RKO (cell line): ENCODE measurements around the gene PHLPP1.

ENCODE experiments used
- DNase-seq: peaks from one replicate; pipeline ENCODE4 v3.0.0-alpha.2; 2016; ENCODE audit warnings: low spot score

Gene PHLPP1

DNA sequence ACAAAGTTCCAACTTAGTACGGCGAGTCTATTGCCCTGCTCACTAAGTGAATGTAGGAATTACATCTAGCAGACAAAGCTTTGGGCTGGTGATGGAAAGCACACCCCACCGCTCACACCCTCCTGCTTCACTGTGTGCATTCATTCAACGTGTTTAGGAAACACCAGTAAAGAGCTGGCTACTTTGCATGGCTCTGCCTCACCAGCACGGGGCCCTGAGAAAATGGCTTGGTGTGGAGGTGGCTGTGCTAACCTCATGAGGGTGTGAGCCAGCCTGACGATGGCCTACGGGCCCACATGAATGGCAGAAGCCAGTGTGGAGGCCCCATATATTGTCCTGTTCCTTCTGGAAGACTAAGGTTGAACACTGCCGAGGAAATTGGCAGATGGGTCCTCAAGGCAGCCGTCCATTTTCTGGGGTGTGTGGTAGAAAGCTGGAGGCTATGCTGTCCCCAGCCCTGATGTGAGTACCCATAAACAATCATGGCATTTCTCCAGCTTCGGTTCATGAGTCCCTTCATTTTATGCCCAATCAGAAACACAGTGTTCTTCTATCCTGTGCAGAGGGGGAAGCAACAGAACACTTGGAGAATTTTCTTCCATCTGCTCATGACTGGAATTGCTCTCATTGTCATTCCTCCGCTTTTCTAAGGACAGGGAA lies 269.4 kb downstream of the PHLPP1 start:
- no peak for DNase-seq

DNA sequence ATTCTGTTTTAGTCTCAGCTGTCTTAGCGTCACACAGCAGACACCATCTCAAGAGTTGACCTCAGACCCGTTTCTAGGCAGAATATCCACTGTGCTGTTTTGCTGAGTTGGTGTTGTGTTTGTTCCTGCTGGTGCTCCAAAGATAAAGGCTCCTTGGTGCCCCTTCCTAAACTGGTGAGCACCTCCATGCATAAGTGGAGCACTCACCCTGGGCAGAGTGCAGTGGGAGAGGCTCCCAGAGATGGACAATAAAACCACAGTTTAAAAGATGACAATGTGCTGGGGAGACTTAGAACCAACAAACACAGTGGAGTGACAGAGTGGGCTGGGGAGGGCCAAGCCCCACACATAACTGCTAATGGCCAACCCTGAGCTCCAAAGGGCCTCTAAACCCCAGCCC lies 271.1 kb downstream of the PHLPP1 start:
- DNase-seq, result no peak

DNA sequence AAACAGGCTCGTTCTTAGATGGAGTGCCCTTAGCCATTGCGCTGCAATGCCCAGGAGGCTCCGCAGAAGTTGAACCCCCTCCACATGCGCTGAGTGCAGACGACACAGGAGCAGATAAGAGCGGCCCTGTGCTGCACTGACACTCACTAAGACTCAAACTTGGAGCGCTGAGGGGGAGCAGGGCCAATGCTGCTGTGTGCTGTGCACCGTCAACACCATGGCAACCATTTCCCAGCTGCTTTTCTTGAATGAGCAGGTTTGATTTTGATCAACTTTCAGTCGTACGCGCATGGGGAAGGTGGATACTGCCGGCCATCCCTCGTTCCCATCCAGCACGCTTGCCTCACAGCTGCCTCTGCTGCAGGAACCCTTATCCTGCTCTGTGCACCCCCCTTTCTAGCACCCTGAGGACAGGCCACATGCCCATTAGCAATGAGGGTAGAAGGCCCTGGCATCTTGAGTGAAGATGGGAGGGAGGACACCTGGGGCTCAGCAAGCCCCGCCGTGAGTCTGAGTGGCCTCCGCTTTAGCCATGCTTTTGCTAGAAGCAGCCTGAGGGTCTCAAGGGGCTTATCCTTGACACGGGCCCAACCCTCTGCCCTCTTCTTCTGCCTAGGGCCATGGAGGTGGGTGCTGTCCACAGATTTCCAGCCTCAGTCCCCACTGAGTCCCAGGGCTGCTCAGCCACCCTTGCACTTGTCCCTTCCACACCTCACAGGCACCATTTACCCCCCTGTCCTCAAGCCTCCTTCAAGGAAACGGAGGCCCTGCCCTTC lies 271.9 kb downstream of the PHLPP1 start:
- DNase-seq, result no peak

DNA sequence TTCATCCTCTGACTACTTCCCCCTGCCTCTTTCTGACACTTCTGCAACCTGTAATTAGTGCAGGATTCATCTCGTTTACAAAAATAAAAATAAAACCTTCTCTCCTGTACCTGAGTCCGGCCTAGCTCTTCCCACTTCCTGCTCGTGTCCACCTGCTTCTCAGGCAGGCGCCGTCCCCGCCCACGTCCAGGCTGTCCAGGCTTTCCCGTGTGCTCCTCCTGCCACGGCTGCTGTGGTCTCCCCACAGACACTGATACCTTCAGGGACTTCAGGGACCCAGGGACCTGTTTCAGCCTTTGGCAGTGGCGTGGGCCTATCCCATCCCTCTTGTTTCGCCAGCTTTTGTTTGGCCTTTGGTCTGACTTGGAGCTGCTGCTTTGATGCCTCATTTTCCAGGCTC lies 272.5 kb downstream of the PHLPP1 start:
- DNase-seq, result no peak

DNA sequence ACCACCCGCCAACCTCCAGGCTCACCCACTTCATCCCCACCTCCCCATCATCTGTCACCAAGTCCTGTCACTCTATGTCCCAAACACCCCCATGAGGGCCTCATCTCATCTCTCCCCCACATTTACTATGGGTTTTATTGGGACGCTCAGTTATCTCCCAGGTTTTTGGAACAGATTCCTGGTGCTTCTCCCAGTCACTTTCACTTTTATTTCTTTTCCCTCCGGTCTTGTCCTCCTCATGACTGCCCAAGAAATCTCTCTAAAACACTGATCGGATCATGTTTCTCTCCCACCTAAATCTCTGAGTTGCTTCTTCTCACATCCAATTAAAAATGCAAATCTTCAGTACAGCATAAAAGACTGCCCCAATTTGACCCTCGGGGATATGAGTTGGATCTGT lies 273.1 kb downstream of the PHLPP1 start:
- no peak for DNase-seq

DNA sequence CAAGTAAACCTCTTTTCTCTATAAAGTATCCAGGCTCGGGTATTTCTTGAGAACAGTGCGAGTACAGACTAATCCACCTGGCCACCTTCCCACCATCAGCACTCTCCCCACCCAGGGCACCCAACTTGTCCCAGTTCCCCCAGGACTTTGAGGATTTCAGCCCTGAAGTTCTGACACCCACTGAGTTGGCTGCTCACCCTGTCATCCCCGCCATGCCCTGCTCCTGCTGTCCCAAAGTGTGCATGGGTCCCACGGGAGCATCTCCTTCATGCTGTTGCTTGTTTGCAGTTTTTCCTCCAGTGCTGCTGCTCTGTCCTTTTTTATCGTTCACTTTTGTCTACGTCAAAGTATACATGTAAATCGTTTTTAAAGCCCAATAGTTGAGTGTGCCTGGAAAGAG lies 273.9 kb downstream of the PHLPP1 start:
- DNase-seq, result no peak

DNA sequence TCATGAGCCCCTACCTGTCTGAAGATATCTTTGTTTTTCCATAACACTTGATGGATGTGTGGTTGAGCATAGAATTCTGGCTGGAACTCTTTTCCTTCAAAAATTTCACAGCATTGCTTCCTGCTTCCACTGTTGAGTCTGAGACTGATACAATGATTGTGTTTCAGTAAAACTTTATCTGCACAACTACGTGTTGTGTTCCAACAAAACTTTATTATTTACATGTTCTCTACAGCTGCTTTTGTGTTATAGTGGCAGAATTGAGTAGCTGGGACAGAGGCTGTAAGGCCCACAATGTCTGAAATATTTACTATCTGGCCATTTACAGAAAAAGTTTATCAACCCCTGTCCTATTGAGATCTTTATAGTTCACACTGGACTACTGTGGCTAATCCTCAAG lies 275.3 kb downstream of the PHLPP1 start:
- no peak for DNase-seq

DNA sequence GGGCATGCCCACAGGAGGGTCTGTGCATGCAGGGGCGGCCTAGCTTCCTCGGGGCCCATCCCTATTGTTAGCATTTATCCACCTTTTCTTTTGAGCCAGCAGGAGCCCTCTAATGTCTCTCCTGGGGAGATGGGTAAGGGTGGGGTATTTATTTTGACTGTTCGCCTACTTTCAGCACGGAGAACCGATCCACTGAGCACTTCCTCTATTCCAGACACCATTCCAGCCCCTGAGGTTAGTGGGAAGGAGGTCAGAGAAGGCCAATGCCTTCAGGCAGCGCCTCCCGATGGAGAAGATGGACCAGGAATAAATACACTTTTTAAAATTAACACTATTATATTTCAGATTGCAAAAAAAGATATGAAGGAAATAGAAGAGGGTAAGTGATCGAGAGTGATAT lies 276.0 kb downstream of the PHLPP1 start:
- DNase-seq, result no peak

DNA sequence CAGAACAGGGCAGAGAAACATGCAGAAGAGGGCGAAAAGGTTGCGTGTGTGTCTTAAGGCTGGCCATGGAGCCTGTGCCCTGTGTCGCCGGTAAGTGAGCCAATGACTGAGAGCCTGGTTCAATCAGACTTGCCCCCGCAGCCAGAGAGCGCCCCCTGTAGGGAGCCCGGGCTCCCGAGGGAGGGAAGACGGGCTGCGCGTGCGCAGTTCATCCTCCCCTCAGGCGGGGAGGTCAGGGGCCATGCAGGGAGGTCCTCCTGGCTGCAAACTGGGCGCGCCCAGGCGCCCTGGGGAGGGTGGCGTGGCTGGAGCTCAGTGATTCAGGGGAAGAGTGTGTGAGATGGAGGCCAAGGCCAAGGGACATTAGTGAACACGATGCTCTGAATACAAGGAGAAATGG lies 276.6 kb downstream of the PHLPP1 start:
- DNase-seq, result no peak

DNA sequence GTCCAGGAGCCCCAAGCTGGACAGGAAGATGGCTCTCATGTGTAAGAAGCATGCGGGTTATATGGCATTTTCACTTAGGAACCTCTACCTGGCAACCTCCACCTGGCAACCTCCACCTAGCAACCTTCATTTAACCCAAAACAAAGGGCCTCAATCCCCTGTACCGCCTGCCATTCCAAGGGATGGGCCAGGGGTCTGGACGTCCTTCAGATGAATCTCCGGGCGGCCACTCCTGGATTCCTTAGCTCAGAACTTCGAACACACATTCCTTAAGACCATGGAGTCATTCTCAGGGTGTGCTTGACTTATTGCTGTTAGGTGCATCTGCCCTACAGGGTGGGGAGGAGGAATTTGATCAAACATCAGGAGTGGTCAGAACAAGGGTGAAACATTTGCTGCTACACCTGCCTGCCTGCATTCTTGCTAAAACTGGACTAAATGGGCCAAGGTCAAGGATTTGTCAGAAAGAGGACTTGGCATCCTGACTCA lies 277.6 kb downstream of the PHLPP1 start:
- no peak for DNase-seq

DNA sequence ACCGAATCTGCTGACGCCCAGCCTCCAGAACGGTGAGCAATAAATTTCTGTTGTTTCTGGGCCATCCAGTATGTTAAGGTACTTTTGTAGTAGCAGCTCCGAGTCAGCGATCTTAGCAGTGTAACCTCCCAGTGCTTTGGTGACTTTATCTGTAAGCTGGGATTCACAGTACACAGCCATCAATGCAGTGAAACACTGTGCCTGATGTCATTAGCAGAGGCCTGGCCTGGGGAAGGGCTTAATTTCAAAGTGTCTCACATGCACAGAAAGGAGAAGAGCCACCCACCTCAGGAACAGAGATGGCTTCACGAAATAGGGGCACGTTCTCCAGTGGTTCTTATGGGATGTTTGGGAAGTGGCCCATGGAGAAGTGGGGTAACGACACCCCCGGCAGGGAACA lies 281.2 kb downstream of the PHLPP1 start:
- no peak for DNase-seq

DNA sequence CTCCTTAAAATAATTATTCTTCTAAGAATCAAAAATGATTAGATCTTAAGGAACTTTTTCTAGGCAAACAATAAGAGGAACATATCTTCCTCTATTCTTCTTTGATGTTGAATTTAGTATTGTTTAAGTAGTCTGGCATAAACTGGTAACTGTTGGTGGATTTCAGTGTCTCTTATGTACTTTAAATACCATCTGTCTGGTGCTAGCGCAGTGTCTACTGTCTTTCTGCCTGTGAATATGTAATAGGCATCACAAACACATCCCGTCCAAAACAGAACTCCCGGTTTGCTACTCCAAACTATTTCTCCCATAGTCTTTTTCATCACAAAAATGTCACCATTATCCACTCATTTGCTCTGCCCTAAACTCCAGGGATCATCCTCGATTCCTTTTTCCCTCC lies 281.7 kb downstream of the PHLPP1 start:
- no peak for DNase-seq

DNA sequence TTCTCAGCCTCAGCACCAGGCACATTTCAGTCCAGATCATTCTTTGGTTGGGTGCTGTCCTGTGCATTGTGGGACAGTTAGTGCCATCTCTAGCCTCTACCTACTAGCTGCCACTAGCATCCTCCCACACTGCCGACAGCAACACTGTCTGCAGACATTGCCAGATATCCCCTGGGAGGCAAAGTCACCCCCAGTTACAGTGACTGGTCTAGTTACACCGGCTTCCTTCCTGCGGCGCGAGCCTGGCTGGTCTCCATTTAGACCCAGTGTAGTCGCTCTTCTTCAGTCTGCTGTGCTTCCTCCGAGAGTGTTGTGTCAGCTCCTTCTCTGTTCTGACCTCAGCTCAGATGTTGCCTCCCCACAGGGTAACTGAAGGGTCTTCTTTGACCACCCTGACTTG lies 283.1 kb downstream of the PHLPP1 start:
- no peak for DNase-seq

DNA sequence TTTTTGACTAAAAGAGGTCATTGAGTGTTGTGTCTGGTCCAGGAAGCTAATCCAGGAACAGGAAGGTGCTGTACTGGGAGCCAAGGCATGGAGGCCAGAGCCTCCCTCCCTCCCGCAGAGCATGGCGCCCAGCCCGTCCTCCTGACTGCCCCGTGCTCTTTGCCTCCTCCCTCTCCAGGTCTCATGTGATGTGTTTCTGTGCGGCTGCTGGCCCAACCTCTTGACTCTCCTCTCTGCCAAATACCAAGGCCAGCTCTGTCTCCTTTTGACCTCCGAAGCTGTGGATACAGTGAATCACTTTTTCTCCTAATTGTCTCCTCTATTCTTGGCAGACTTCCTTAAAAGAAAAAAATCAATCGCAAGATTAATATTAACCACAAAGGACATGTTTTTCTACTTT lies 284.1 kb downstream of the PHLPP1 start:
- DNase-seq, result no peak

DNA sequence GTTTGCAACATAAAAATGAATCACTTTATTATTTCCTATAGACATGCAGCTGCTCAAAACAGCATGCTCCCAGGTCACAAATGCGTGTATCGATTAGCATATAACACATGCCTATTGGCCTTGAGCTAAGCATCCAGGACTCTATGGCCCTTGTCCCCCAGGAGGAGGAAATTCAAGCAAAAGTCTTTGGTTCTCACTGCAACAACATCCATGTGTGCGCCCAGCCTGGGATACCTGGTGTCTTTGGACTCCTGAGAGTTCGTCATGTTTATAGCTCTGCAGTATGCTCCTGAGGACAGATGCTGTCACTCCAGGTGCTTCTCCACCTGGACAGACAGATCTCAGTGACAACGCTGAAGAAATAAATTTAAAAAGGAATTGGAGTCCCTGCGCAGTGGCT lies 284.6 kb downstream of the PHLPP1 start:
- no peak for DNase-seq

DNA sequence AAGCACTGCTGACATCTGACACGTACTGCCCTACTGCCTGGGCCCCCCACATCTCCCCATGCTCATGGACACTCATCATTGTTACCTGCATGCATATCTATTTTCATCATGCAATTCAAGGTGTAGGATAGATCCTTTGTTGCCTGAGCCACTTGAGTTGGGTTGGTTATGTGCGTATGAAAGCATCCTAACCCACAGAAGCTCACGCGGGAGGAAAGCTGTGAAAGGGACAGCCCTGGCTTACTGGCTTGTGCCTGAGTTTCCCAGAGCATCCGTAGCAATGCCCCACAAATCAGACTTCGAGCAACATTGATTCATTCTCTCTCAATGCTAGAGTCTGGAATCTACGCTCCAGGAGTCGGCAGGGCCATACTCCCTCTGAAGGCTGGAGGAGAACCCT lies 285.5 kb downstream of the PHLPP1 start:
- DNase-seq, result no peak

DNA sequence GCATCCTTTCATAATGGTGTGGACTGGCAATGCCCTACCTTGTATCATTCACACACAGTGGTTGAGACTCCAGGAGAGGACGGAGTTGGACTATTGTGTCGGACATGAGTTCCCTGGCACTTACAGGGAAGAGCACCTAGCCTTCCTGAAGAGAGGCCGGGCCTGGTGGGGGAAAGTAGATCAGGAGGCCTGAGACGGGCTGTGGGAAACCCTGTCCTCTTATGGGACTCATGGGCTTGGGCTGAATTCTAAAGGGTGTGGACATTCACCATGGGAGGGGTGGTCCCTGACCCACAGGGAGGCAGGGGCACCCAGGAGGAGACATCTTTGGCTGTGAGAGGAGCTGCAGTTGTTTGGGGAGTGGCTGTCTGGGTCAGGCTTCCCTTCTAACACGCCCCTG lies 286.5 kb downstream of the PHLPP1 start:
- DNase-seq, result no peak

DNA sequence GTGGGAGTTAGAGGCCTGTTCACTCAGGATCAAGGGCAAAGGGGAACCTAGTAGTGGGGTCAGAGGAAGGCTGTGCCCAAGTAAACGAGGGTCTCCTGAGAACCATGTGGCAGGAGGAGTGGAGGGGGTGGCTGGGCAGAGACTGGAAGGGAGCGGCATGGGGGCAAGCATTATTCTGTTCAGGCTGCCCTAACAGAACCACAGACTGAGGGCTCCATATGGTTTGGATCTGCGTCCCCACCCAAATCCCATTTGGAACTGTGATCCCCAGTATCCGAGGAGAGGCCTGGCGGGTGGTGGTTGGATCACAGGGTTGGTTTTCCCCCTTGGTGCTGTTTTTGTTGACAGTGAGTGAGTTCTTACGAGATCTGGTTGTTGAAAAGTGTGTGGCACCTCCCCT lies 287.0 kb downstream of the PHLPP1 start:
- no peak for DNase-seq

DNA sequence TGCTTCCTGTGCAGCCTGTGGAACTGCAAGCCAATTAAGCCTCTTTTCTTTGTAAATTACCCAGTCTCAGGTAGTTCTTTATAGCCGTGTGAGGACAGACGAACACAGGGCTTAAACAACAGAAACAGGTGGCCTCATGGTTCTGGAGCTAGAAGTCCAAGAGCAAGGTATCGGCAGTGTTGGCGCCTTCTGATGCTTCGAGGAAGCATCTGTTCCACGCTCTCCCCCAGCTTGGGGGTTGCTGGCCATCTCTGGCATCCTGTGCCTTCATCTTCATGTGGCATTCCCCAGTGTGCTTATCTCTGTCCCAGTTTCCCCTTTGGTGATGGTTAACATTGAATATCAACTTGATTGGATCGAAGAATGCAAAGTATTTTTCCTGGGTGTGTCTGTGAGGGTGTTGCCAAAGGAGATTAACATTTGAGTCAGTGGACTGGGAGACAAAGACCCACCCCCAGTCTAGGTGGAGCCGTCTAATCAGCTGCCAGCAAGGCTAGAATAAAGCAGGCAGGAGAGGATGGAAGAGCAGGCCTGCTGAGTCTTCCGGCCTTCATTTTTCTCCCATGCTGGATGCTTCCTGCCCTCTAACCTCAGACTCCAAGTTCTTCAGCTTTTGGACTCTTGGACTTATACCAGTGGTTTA lies 287.6 kb downstream of the PHLPP1 start:
- DNase-seq, result no peak

DNA sequence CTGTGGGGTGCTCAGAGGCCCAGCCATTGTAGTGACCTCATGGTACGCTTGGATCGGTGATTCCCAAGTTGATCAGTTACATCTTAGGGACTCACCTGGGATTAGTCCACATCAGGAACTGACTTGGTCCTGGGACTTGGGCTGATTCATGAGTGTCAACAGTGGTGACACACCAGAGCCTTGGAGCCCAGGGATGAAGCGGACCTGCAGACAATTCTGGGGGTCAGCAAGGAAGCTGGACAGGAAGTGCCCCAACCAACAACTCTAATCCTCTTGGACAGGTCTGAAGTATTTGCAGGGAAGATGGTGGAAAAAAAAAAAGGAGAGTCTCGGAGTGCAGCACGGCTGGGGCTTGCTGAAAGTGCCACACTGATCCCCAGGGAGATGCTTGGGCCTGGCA lies 288.6 kb downstream of the PHLPP1 start:
- DNase-seq, result no peak

DNA sequence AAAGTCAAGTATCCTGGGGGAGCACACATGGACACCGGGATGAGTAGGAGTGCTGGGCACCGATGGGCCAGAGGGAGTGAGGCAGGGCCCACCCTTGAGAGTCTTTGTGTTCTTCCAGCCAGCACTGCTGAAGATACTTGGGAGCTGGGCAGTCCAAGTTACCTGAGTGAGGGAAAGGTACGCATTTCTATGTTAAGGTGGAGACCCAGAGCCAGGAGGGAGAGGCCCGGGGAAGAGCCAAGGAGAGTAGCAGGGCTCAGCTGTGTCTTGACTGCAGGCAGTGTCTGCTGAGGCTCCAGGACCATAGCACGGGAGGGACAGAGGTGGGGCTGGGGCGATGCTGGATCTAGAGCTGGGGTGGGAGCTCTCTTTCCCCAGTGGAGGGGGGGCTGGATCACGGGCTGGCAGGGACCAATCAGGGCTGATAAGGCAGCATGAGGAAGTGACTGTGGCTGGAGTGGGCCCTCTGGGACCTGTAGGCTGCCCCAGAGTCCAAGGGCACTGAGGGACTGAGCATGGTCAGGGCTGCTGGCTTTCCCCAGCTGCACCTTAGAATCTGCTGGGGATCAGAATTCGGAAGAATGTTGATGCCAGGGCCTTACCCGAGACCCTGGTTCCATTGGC lies 289.2 kb downstream of the PHLPP1 start:
- DNase-seq, result no peak

DNA sequence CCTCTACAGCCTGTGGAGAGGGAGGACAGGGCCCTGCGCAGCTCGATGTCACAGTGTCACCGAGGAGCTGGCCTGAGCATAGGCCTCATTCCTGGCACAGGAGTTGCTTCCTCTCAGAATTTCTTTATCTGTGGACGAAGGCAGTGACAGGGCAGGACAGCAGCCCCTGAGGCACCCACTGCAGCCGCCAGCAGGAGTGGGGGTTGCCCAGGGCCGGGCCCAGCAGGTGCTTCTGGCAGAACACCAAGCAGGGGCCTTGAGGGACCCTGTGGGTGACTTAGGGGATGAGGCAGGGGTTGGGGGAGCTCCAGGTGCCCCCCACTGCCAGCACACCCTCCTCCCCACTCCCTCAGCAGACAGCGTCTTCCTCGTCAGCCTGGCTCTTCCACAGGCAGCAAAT lies 290.0 kb downstream of the PHLPP1 start:
- DNase-seq, result no peak

DNA sequence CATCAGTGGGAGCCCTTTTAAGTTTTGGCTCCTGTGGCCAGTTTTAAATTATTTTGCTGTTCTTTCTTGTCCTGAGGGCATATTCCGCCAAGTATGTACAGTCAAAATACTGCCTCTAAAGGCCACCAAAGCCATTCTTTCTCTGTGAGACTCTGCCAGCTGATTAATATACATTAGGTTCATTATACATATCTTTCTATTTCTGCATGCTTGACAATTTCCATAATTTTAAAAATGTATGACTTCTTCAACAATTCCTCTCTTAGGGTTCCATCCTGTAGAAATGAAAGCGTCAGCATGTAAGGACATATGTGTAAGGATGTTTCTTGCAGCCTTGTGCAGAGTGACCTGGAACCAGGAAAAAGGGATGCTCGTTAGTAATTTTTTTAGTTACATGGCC lies 291.9 kb downstream of the PHLPP1 start:
- DNase-seq, result no peak
